SW 1271 (cell line): ENCODE data around the gene KRT38.
"Not testable (repeated sequence)": the region's sequence is repeated elsewhere in the genome, so short reads cannot be mapped to it uniquely, and the experiment has no call there.

Experiments used
- DNase-seq, 2 experiments: peaks; one replicate each; lab custom pipeline; 2025; lab: John Stamatoyannopoulos, UW

Gene KRT38

GRCh38 chr17:41462705-41463104 lies 21.9 kb upstream of the KRT38 start:
- no peak for DNase-seq

DNA sequence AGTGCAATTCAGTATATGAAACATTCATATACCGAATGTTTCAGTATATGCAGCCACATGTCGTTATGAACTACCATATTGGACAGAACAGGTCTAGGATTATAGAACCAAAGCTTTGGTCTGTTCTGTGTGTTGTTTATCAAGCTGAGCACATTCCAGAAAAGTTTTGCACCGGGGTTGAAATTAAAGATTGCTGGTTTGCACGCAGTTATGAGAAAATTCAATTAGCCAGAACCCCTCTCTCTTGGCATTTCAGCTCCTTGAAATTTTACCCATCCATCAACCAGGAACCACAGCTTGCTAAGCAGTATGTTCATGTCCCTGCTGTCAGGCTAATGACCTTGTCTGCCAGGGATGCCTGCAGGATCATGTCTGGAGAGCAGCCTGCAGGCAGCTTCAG lies 16.9 kb upstream of the KRT38 start:
- DNase-seq = no peak

DNA sequence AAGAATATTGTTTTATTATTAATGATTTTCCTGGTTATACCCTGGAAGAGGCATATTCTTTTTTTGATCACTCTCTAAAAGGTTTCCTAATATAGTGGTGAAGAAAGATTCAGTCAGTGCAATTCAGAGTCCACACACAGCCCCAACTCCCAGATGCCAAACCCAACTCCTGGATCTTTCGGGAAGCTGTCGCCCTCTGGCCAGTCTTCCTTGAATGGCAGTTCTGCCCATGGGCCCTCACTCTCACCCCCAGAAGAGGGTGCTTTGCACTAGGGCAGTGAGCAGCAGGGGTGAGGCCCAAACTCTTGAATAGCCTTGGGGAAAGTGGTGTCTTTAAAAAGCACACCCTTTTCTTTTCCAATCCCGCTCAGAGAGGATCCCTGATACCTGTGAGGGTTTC lies 15.4 kb upstream of the KRT38 start:
- DNase-seq = no peak

- DNase-seq = no peak
These were observed 14.5 kb upstream of the KRT38 start for GRCh38 chr17:41455236-41455635.

DNA sequence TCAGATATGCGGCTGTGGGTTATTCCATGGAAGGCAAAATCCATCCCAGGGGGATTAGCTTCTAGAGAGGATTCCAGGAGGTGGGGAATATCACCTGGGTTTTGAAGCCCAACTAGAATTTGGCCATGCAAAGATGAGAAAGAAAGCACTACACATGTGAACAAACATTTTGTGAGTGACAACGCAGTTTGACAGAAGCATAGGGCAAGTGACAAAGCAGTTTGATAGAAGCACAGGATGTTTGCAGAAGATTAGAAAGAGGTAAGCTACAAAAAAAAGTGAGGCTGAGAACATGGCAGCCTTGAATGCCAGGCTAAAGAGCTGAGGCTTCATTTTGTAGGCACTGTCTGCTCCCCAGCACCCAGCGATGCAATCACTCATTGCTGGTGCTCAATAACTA lies 12.3 kb upstream of the KRT38 start:
- DNase-seq = no peak

GRCh38 chr17:41452281-41452680 lies 11.5 kb upstream of the KRT38 start:
- DNase-seq = no peak

- DNase-seq = no peak
These were observed 10.5 kb upstream of the KRT38 start for GRCh38 chr17:41451154-41451728.

GRCh38 chr17:41449008-41449407 lies 8.2 kb upstream of the KRT38 start:
- no peak for DNase-seq

GRCh38 chr17:41448506-41448905 lies 7.7 kb upstream of the KRT38 start:
- DNase-seq = no peak

GRCh38 chr17:41446806-41447205 lies 6.0 kb upstream of the KRT38 start:
- no peak for DNase-seq

DNA sequence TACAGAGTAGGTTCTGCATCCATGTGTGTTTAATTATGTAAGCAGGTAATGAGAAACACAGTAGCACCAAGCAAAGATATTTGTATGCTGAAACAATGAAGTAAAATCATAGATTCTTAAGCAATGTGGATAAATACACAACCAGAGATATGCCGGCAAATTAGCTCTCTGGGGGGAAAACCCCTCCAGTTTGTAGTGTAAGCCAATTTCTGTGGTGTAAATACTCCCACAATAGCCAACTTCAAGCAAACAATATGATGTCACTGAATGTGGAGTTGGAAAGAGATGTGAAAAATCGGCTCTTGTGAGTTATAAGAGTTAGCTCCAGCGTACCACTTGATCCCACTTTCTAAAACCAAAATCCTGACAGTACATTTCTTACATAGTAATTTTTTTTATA lies 3.9 kb upstream of the KRT38 start:
- no peak for DNase-seq

GRCh38 chr17:41444186-41444585 lies 3.4 kb upstream of the KRT38 start:
- DNase-seq = no peak

DNA sequence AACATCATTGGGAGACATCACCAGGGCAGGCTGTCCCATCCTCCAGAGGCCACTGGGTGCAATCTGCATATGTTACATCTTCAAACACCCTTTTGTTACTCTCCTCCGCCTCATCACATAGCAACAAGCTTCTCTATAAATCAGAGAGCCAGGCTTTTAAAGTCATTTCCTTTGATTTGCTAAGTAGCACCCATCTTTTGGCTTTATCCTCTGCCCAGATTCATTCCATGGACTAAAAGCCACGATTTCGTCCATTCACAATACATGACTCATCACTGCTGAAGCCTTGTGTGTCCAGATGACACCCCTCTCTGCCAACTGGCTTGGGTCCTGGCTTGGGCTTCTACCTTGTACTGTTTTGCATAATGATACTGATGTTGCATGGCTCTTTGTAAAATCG lies 2.0 kb upstream of the KRT38 start:
- no peak for DNase-seq

GRCh38 chr17:41439375-41439774 lies 1.4 kb downstream of the KRT38 start:
- DNase-seq = no peak

DNA sequence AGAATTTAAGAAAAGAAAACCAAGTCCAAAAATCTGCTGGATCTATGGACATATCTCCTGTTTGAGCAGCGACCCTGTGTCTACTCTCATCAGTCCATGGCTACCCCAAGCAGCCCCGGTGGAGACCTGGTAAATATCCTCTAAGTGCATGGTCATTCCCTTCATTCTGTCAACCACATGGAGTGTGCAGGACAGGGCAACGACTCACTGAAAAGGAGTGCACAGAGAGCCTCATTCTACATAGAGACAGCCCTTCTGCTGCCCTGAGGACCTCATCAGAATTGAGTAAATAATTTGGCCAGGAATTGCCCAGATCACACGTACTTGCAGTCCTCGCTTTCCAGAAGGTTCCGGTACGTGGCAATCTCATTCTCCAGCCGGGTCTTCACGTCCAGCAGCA lies 3.0 kb downstream of the KRT38 start:
- DNase-seq = no peak

DNA sequence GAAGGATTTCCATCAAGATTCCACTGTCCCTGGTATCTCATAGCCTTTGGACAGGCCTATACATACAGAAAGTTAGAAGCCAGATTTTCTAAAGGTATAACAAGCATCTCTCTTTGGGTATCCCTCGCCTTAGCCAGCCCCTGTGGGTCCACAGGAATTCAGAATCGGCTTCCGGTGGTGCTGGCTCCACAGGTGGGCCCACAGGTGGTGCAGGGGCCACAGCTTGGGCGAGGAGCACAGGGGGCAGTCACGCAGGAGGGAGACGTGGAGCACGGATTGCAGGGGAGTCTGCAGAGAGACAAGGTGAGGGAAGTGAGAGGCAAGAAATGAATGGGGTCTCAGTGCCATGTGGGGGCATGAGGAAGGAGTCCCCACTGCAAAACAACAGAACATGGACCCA lies 3.5 kb downstream of the KRT38 start:
- DNase-seq = no peak

GRCh38 chr17:41434415-41434814 lies 6.4 kb downstream of the KRT38 start:
- DNase-seq = no peak

DNA sequence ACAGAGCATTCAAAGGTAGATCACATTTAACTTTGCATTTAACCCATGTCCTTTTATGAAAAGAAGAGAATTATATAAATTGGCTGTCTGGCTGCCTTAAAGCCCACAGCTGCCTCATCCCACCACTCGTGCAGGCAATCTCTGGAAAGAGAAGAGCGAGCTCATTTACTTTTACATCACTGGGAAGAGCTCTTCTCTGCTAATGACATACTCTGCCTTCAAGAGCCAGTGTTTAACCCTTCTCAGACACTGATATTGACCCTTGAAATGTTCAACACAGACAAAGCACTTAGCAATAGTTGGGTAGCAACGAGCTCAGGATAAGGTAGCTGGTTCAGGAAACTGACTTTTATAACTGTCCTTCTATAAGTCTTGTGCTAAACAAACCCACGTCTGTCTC lies 6.8 kb downstream of the KRT38 start:
- no peak for DNase-seq

DNA sequence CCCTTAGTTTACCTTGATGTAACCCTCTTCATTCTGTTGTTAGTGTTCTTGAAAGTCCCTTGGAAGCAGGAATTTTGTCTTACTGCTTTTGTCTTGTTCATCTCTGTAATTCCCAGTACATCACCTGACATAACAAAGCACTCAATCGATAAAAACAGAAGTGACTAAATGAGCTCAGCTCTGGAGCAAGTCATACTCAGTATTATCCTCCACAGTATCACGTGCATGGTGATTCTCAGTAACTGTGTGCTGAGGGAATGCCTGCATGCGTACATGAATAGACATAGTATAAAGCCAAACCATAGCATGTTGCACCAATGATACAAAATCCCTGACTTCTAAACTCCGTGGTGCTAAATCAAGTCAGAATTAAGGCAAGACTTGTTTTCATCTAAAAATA lies 7.2 kb downstream of the KRT38 start:
- no peak for DNase-seq

DNA sequence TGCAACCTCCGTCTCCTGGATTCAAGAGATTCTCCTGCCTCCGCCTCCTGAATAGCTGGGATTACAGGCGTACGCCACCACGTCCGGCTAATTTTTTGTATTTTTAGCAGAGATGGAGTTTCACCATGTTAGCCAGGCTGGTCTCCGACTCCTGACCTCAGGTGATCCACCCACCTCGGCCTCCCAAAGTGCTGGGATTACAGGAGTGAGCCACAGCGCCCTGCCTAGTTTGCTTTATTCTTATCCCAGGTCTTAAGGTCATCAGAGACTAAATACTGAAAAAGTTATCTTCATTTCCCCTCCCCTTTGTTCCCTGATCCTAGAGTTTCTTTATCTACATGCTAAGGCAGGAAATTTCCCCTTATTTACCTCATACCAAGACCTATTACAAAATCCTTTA lies 10.4 kb downstream of the KRT38 start:
- not testable (repeated sequence) for DNase-seq

DNA sequence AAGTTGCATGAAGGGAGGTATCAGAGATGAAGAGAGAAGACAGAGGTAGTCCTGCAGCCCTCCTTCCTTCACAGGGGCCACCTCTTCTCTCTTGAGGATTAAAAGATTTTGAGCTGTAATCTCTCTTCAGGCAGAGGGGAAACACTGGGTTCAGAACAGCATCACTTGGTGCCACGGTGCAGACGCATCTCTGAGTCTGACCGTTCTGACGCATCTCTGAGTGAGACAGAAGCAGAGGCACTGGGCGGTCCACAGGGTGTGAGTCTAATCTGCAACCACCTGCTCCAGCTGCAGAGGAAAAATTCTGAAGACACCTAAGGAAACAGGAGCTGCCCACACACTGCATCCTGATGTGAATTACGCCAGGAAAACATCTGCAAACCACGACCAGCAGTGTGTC lies 11.1 kb downstream of the KRT38 start:
- DNase-seq = no peak

DNA sequence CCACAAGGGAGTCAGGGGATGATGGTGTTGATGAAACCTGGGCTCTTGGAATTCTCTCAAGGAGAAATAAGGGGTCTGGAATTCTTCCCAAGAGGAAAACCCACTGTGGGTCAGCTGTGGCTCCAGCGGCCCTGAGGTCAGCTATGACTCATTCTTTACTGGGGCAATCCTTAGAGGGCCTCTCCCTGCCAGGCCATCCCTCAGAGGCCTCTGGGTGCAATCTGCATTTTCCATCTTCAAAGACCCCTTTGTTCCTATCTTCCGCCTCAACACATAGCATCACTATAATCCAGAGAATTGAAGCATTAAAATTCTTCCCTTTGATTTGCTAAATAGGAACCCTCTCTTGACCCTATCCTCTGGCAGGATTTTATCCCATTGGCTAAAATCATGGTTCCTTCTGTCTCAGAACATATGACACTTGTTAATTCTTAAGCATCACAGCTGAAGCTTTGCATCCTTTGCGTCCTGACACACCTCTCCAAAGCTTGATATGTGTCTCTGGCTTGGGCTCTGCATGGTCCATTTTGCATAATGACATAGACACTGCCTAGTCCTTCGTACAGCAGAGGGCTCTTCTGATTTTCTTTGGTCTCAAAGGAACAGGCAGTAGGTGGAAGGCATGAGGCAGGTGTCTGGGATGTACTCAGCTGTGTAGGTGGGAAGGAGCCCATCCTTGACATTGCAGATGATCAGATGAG lies 12.0 kb downstream of the KRT38 start:
- DNase-seq = no peak

DNA sequence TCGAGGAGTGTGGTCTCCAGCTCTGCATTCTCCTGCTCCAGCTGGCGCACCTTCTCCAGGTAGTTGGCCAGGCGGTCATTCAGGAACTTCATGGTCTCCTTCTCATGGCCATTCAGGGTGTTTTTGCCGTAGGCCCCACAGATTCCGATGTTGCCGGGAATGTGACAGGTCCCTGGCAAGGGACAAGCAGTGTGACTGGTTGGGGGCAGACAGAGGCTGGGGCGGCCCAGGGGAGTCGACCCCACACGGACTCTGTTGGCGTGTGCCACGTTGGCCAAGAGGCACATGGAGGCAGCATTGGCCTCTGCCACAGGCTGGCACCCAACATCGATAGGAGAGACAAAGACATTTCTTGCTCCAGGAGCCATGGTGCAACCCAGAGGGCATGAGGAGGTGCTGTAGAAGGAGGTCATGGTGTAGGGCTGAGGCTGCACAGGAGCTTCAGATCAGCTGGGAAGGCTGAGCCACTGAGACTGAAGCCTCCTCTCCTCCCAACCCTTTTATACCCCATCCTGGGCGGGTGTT lies 16.6 kb downstream of the KRT38 start, which contains the start of gene KRT37:
Gene KRT37, minus strand, starts transcription at position 475 of the 525 bp plus-strand sequence. Its CDS starts 62 bp downstream, at position 413.
- DNase-seq = no peak

GRCh38 chr17:41422586-41422985 lies 18.2 kb downstream of the KRT38 start:
- not testable (repeated sequence) for DNase-seq
